NCI-H748 (cell line): ENCODE data around the gene DCAF4.
"Not testable (repeated sequence)": the region's sequence is repeated elsewhere in the genome, so short reads cannot be mapped to it uniquely, and the experiment has no call there.

Source experiments
- DNase-seq: peaks from one replicate; lab custom pipeline; 2025; ENCODE audit not compliant: unreplicated experiment; lab: John Stamatoyannopoulos, UW

DCAF4 gene

GRCh38 chr14:72929316-72930080 lies 3.2 kb downstream of the DCAF4 start:
- DNase-seq = no peak

GRCh38 chr14:72932893-72933292 lies 6.6 kb downstream of the DCAF4 start:
- DNase-seq = no peak

GRCh38 chr14:72939630-72940029 lies 13.4 kb downstream of the DCAF4 start:
- no peak for DNase-seq

- no peak for DNase-seq
These were observed 15.2 kb downstream of the DCAF4 start for GRCh38 chr14:72941286-72941985.

- no peak for DNase-seq
These were observed 16.7 kb downstream of the DCAF4 start for GRCh38 chr14:72942934-72943333.

- no peak for DNase-seq
These were observed 17.7 kb downstream of the DCAF4 start for GRCh38 chr14:72943876-72944430.

GRCh38 chr14:72945356-72946027 lies 19.2 kb downstream of the DCAF4 start:
- DNase-seq = no peak

- DNase-seq = no peak
These were observed 20.2 kb downstream of the DCAF4 start for GRCh38 chr14:72946491-72946890.

- no peak for DNase-seq
These were observed 21.3 kb downstream of the DCAF4 start for GRCh38 chr14:72947366-72948160.

GRCh38 chr14:72948481-72949138 lies 22.3 kb downstream of the DCAF4 start:
- DNase-seq = peak; percentile 46

GRCh38 chr14:72952171-72952570 lies 25.9 kb downstream of the DCAF4 start:
- no peak for DNase-seq

GRCh38 chr14:72956741-72957140 lies 30.5 kb downstream of the DCAF4 start:
- DNase-seq = not testable (repeated sequence)

GRCh38 chr14:72957213-72957612 lies 30.9 kb downstream of the DCAF4 start:
- no peak for DNase-seq

GRCh38 chr14:72958548-72958947 lies 32.3 kb downstream of the DCAF4 start:
- DNase-seq = no peak

GRCh38 chr14:72961016-72961415 lies 34.8 kb downstream of the DCAF4 start:
- not testable (repeated sequence) for DNase-seq

GRCh38 chr14:72961579-72962335 lies 35.5 kb downstream of the DCAF4 start:
- no peak for DNase-seq

GRCh38 chr14:72962336-72962754 lies 36.1 kb downstream of the DCAF4 start:
- peak; percentile 74 for DNase-seq

- peak; percentile 89 for DNase-seq
These were observed 36.6 kb downstream of the DCAF4 start for GRCh38 chr14:72962829-72963312.

GRCh38 chr14:72965249-72965648 lies 39.0 kb downstream of the DCAF4 start:
- no peak for DNase-seq
